Stimulated activated CD4-positive, alpha-beta T cell treated with anti-CD3 and anti-CD28 coated beads, Interleukin-4, amount 100 ng/mL, for 4 hours (primary cell): ENCODE data around the gene PLEKHG5.
A peak's percentile ranks its signal among the peaks of the same experiment; 100 is the strongest.

ENCODE experiments used
- DNase-seq, 2 experiments: peaks; one replicate each; pipeline ENCODE4 v3.0.0-alpha.2; 2020

The PLEKHG5 gene

GRCh38 chr1:6424619-6425593 is 66.6 kb downstream of the PLEKHG5 start, which contains the start of gene ESPN:
Gene ESPN (plus strand): TSS chr1:6424776. CDS start chr1:6424956, 180 bp downstream.
- DNase-seq: no peak

- no peak for DNase-seq
Measured at GRCh38 chr1:6424000-6424565, 67.4 kb downstream of the PLEKHG5 start.

DNA sequence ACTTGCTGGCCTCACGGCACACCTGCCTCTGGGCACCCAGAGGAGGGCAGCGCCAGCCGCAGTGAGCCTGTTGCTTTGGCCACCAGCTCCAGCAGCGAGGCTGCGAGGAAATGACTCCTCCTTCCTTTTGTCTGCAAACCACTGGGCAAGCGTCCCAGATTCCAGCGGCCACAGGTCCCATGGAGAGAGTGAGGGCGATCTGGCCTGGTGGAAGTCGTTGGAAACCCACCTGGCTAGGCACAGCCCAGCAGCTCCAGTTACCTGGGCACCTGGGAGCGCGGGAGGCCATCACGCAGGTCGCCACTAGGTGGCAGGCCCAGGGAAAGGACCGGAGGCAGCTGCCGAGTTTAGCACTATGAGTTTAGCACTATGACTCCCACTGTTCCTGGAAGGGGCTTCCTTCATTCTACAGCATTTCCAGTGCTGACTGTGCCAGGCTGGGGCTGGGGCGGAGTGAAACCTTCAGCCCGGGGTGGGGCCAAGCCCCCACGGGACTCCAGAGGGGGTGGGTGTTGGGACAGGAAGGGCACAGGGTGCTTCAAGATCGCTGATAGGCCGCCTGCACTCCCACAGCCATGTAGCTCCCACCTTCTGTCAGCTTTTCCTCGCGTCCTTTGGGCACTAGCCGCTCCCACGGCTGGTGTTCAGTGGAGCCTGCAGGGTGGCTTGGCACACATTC is 68.0 kb downstream of the PLEKHG5 start:
- DNase-seq: peak; percentile 69 to 70

GRCh38 chr1:6421266-6421665 is 70.2 kb downstream of the PLEKHG5 start:
- DNase-seq: no peak

- DNase-seq: no peak
Measured at GRCh38 chr1:6420454-6421042, 70.9 kb downstream of the PLEKHG5 start.

DNA sequence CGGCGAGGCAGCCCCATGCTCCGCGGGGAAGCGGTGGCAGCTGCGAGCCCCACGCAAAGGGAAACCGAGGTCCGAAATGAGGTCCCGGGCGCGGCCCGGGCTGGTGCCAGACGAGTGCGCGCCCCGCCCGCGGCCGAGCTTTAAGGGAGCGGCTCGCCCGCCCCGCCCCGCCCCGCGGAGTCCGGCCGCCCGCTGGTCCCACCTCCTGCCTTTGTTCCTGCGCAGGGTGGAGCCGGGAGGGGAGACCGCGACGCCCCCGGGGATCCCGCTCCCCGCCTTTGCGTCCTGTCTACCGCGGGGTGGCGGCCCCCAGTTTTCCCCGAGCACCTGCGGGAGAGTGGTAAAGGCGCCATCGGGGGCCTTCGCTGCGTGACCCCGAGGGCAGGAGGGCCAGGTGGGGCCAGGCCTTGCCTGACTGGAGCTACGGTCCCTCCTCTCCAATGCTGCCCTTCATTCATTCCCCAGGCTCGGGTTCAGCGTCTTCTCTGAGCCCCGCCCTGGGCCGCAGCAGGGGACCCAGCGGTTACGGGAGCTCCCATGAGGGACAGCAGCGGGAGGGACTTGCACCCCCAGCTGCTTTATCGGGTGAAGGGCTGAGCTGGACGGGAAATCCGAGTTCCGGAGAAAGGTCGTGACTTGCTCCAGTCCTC is 71.5 kb downstream of the PLEKHG5 start, which contains the start of gene HES2:
Gene HES2 (minus strand): TSS at position 116 of the 650 bp plus-strand sequence. CDS start 99 bp downstream, at position 17.
- DNase-seq: no peak

DNA sequence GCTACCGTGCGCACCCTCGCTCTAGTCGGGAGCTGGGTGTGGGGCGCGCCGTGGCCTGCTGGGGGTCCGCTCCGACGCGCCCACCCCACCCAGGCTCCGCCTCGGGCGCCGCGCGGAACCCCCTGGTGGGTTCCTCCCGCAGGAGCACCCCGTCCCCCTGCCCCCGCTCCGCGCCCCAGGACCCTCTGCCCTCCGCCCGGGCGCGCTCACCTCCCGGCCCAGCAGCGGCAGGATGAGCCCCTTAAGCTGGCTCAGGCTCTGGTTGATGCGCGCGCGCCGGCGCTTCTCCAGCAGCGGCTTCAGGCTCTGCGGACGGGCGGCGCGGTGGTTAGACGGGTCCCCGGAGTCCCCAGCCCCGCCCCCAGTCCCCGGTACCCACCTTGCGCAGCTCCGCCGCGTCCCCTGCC is 72.1 kb downstream of the PLEKHG5 start:
- DNase-seq: no peak

GRCh38 chr1:6418668-6419396 is 72.6 kb downstream of the PLEKHG5 start:
- no peak for DNase-seq

GRCh38 chr1:6417961-6418667 is 73.4 kb downstream of the PLEKHG5 start:
- no peak for DNase-seq
